OCI-LY7 (cell line): ENCODE results near the gene ARSD. TPM values are rescaled to one million over a fixed set of nuclear protein-coding genes. Genes with fewer than 3 reads are reported as not detected.
"Not testable (repeated sequence)": the region's sequence is repeated elsewhere in the genome, so short reads cannot be mapped to it uniquely, and the experiment has no call there.

Experiments used
- BruUV-seq: library from RNA; stranded (reverse); fragments of 400-500 nt; replicated peaks from 2 replicates; lab custom pipeline; 2021; lab: Mats Ljungman, UMichigan
- CTCF ChIA-PET: fragments of 300-600 bp; sonication (Branson Sonifier 250); formaldehyde crosslinking; loops from one replicate; lab custom pipeline; 2022; ENCODE audit warnings: antibody characterized with exemption; ENCODE audit not compliant: unreplicated experiment; lab: Charles Lee
- POLR2A ChIA-PET: fragments of 300-600 bp; sonication (Branson Sonifier 250); formaldehyde crosslinking; loops from one replicate; lab custom pipeline; 2022; ENCODE audit warnings: antibody characterized with exemption; lab: Charles Lee
- DNase-seq: peaks from one replicate; pipeline ENCODE4 v3.0.0-alpha.2; 2015; ENCODE audit warnings: low spot score
- H2AFZ ChIP-seq: fragments of 200-600 bp; sonication (generic), shearing (Covaris generic); 2 replicates; pipeline ENCODE4 v1.6.1; 2014; ENCODE audit warnings: mild to moderate bottlenecking, antibody characterized with exemption, low read length, moderate library complexity
- H3K27ac ChIP-seq: fragments of 200-600 bp; sonication (generic); 2 replicates; pipeline ENCODE4 v1.5.1; 2014; ENCODE audit warnings: mixed run types, low read depth, mild to moderate bottlenecking, moderate library complexity, low read length, inconsistent platforms; ENCODE audit not compliant: poor library complexity, severe bottlenecking
- H3K36me3 ChIP-seq: fragments of 200-600 bp; sonication (generic); 2 replicates; pipeline ENCODE4 v1.6.1; 2014; ENCODE audit warnings: mild to moderate bottlenecking, antibody characterized with exemption, low read length, moderate library complexity, mixed read lengths; ENCODE audit not compliant: insufficient read depth
- H3K4me1 ChIP-seq: fragments of 200-600 bp; sonication (generic); 2 replicates; pipeline ENCODE4 v1.5.1; 2014; ENCODE audit warnings: mild to moderate bottlenecking, low read length; ENCODE audit not compliant: insufficient read depth, poor library complexity, severe bottlenecking
- H3K4me2 ChIP-seq: fragments of 200-600 bp; sonication (generic); 2 replicates; pipeline ENCODE4 v1.6.1; 2014; ENCODE audit warnings: mild to moderate bottlenecking, low read length
- H3K4me3 ChIP-seq: fragments of 200-600 bp; sonication (generic); 2 replicates; pipeline ENCODE4 v1.5.1; 2014; ENCODE audit warnings: mild to moderate bottlenecking, low read depth, low read length; ENCODE audit not compliant: poor library complexity, severe bottlenecking
- H3K79me2 ChIP-seq: fragments of 200-600 bp; sonication (generic); 2 replicates; pipeline ENCODE4 v1.6.1; 2016; ENCODE audit warnings: low read depth, mild to moderate bottlenecking, low read length, moderate library complexity, mixed read lengths; ENCODE audit not compliant: insufficient read depth
- H3K9me2 ChIP-seq: fragments of 200-600 bp; sonication (generic); 2 replicates; pipeline ENCODE4 v1.6.1; 2016; ENCODE audit warnings: mild to moderate bottlenecking, low read length, mixed read lengths; ENCODE audit not compliant: insufficient read depth
- H3K9me3 ChIP-seq: fragments of 200-600 bp; sonication (generic); 2 replicates; pipeline ENCODE4 v1.6.1; 2014; ENCODE audit warnings: mild to moderate bottlenecking, mixed run types, low read length, mixed read lengths
- H4K20me1 ChIP-seq: fragments of 200-600 bp; sonication (generic); 2 replicates; pipeline ENCODE4 v1.6.1; 2014; ENCODE audit warnings: mild to moderate bottlenecking, antibody characterized with exemption, low read length, moderate library complexity, mixed read lengths; ENCODE audit not compliant: insufficient read depth
- CTCF ChIP-seq: fragments of 200-600 bp; sonication (generic); conservative IDR thresholded peaks from 2 replicates; pipeline ENCODE4 v1.5.1; 2014; ENCODE audit warnings: mild to moderate bottlenecking, antibody characterized with exemption, low read length, moderate library complexity, mixed read lengths
- EZH2phosphoT487 ChIP-seq: fragments of 200-600 bp; sonication (generic); IDR thresholded peaks from 2 replicates; pipeline ENCODE4 v1.6.1; 2018; ENCODE audit warnings: low read depth, borderline replicate concordance, mild to moderate bottlenecking, mixed run types, antibody characterized with exemption, low read length, moderate library complexity, mixed read lengths
- intact Hi-C: fragments of 100-400 bp; cut with micrococcal nuclease; formaldehyde crosslinking; loops from one replicate; pipeline ENCODE4 v1.10.0; 2022; ENCODE audit not compliant: unreplicated experiment
- total RNA-seq, 2 experiments: library from RNA; depleted of rRNA in 1 of 2; stranded (reverse); fragments of >200 nt in 1 of 2; shearing (Covaris generic) in 1 of 2; gene quantifications; 2 replicates each; pipeline ENCODE4 v1.2.3, GENCODE V29; 2014 to 2022

ARSD gene
- total RNA-seq, 2 experiments from 2014 or later, result not detected

GRCh38 chrX:2892816-2893215 is 36.3 kb downstream of the ARSD start:
- no TSS peak for BruUV-seq
- no peak overlapping the region for H3K27ac ChIP-seq
- ChIA-PET POLR2A (no interaction called here), CTCF (no interaction called here)
- no peak overlapping the region for H2AFZ ChIP-seq
- H4K20me1 ChIP-seq, result no peaks in the 10 kb centered on the region
- TF ChIP-seq CTCF, result no peak
- TF ChIP-seq EZH2phosphoT487, result no peak
- intact Hi-C loops, result no loop called here
- no peaks in the 10 kb centered on the region for H3K4me1 ChIP-seq
- no peak overlapping the region for H3K4me3 ChIP-seq
- no peak for DNase-seq
- no peaks in the 10 kb centered on the region for H3K9me2 ChIP-seq
- H3K36me3 ChIP-seq, result no peaks in the 10 kb centered on the region
- H3K79me2 ChIP-seq, result no peaks in the 10 kb centered on the region
- no peaks in the 10 kb centered on the region for H3K9me3 ChIP-seq
- H3K4me2 ChIP-seq, result no peak overlapping the region

GRCh38 chrX:2890536-2891460 is 38.3 kb downstream of the ARSD start:
- POLR2A ChIA-PET, H3K36me3 ChIP-seq, H4K20me1 ChIP-seq, intact Hi-C loops, H3K4me1 ChIP-seq, DNase-seq, H3K9me2 ChIP-seq, H2AFZ ChIP-seq, H3K27ac ChIP-seq, CTCF ChIA-PET, H3K4me2 ChIP-seq, H3K79me2 ChIP-seq, BruUV-seq, H3K9me3 ChIP-seq, H3K4me3 ChIP-seq: not testable (repeated sequence)

- CTCF ChIA-PET, intact Hi-C loops, H4K20me1 ChIP-seq: not testable (repeated sequence)
Observed at GRCh38 chrX:2889706-2890490, 39.2 kb downstream of the ARSD start.

More at GRCh38 chrX:2889706-2890490, 39.2 kb downstream of the ARSD start:
- H3K79me2 ChIP-seq, H3K27ac ChIP-seq, BruUV-seq, DNase-seq, H2AFZ ChIP-seq, H3K4me1 ChIP-seq, H3K9me2 ChIP-seq, H3K9me3 ChIP-seq, H3K36me3 ChIP-seq, POLR2A ChIA-PET: not testable (repeated sequence)
- Histone ChIP-seq H3K4me2 (peak overlapping the region; percentile 23; the same call in 1 of the 2 replicates), H3K4me3 (peak overlapping the region; percentile 19)
- TF ChIP-seq CTCF, result peak; percentile 61
